Mucosa of rectum (tissue), 2 donors: ENCODE data around the gene ANXA3.

Experiments
- H3K27ac ChIP-seq, 2 donors: one replicate each; pipeline ENCODE4 v1.7.0; 2013; ENCODE audit warnings: inconsistent platforms in 2 of 2, low read depth in 2 of 2, low read length in 2 of 2
- H3K27me3 ChIP-seq, 2 donors: one replicate each; pipeline ENCODE4 v1.7.0; 2013; ENCODE audit warnings: low read length in 2 of 2; ENCODE audit not compliant: control insufficient read depth in 2 of 2, insufficient read depth in 2 of 2
- H3K36me3 ChIP-seq, 2 donors: one replicate each; pipeline ENCODE4 v1.7.0; 2013; ENCODE audit warnings: low read length in 2 of 2; ENCODE audit not compliant: control insufficient read depth in 2 of 2, insufficient read depth in 2 of 2
- H3K4me1 ChIP-seq, 2 donors: one replicate each; pipeline ENCODE4 v1.7.0; 2013; ENCODE audit warnings: low read length in 2 of 2, mild to moderate bottlenecking in 1 of 2; ENCODE audit not compliant: control insufficient read depth in 2 of 2, insufficient read depth in 2 of 2
- H3K4me3 ChIP-seq, 2 donors: one replicate each; pipeline ENCODE4 v1.7.0; 2013; ENCODE audit warnings: low read length in 2 of 2
- H3K9ac ChIP-seq, 2 donors: one replicate each; pipeline ENCODE4 v1.7.0; 2013; ENCODE audit warnings: low read length in 2 of 2, low read depth in 1 of 2, mild to moderate bottlenecking in 1 of 2
- H3K9me3 ChIP-seq, 2 donors: one replicate each; pipeline ENCODE4 v1.7.0; 2013; ENCODE audit warnings: low read length in 2 of 2; ENCODE audit not compliant: control insufficient read depth in 2 of 2
- donor health status: healthy.
- donor health status: Normal muscosa, but diverticular disease.

The ANXA3 gene

GRCh38 chr4:78519962-78520361, 31.6 kb upstream of the ANXA3 start:
- Histone ChIP-seq H3K9me3 (no peaks in the 10 kb centered on the region), H3K27me3 (no peaks in the 10 kb centered on the region), H3K27ac (no peak overlapping the region), H3K4me1 (no peaks in the 10 kb centered on the region), H3K4me3 (no peak overlapping the region), H3K9ac (no peak overlapping the region), H3K36me3 (no peaks in the 10 kb centered on the region)

- no peak overlapping the region for H3K27ac ChIP-seq
Observed at GRCh38 chr4:78520808-78521226, 30.8 kb upstream of the ANXA3 start.

GRCh38 chr4:78524009-78524408, 27.6 kb upstream of the ANXA3 start:
- Histone ChIP-seq H3K27me3 (no peaks in the 10 kb centered on the region), H3K27ac (no peak overlapping the region), H3K9me3 (no peaks in the 10 kb centered on the region), H3K9ac (no peak overlapping the region), H3K36me3 (no peaks in the 10 kb centered on the region), H3K4me3 (no peak overlapping the region), H3K4me1 (no peaks in the 10 kb centered on the region)

More at GRCh38 chr4:78520808-78521226, 30.8 kb upstream of the ANXA3 start:
- Histone ChIP-seq H3K9ac (no peak overlapping the region), H3K36me3 (no peaks in the 10 kb centered on the region), H3K27me3 (no peaks in the 10 kb centered on the region), H3K9me3 (no peaks in the 10 kb centered on the region), H3K4me3 (no peak overlapping the region), H3K4me1 (no peaks in the 10 kb centered on the region)

DNA sequence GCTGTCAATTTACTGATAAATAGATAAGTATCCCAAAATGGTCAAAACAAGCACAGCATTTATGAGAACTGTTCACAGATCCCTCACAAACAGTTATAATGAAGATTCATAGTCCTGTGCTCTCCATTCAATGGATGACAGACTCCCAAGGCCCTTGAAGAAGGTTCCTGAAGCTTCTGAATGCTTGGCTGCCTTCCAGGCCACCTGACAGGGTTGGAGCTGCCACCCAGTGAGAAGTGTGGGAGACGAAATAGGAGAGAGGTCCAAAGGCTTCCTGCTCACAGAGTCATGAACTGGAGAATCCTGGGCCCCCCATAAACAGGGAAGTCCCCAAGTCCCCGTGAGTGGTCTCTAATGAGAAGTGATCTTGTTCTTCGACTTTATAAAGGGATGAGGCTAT, 26.0 kb upstream of the ANXA3 start:
- Histone ChIP-seq H3K9ac (no peak overlapping the region), H3K4me3 (no peak overlapping the region), H3K27me3 (no peaks in the 10 kb centered on the region), H3K36me3 (no peaks in the 10 kb centered on the region), H3K9me3 (no peaks in the 10 kb centered on the region), H3K4me1 (no peaks in the 10 kb centered on the region), H3K27ac (no peak overlapping the region)

- Histone ChIP-seq H3K9me3 (no peaks in the 10 kb centered on the region), H3K36me3 (no peaks in the 10 kb centered on the region), H3K27me3 (no peaks in the 10 kb centered on the region)
Observed at GRCh38 chr4:78527103-78527502, 24.5 kb upstream of the ANXA3 start.

GRCh38 chr4:78527555-78527954, 24.0 kb upstream of the ANXA3 start:
- no peak overlapping the region for H3K27ac ChIP-seq
- no peaks in the 10 kb centered on the region for H3K9me3 ChIP-seq
- H3K36me3 ChIP-seq: no peaks in the 10 kb centered on the region
- H3K9ac ChIP-seq: no peak overlapping the region
- H3K4me1 ChIP-seq: no peaks in the 10 kb centered on the region
- H3K4me3 ChIP-seq: no peak overlapping the region
- no peaks in the 10 kb centered on the region for H3K27me3 ChIP-seq

More at GRCh38 chr4:78527103-78527502, 24.5 kb upstream of the ANXA3 start:
- Histone ChIP-seq H3K4me1 (no peaks in the 10 kb centered on the region), H3K27ac (no peak overlapping the region), H3K9ac (no peak overlapping the region), H3K4me3 (no peak overlapping the region)

DNA sequence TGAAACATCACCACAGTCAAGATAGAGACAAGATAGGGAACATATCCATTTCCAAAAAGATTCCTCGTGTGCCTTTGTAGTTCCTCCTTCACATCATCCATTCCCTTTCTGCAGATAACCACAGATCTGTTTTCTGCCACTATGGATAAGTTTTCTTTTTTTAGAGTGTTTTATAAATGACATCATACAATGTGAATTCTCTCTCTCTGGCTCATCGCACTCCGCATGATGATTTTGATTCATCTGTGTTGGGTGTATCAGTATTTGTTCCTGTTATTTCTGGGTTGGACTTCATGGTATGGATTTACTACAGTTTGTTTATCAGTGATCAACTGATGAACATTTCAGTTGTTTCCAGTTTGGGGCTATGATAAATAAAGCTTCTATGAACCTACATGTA, 23.2 kb upstream of the ANXA3 start:
- no peaks in the 10 kb centered on the region for H3K4me1 ChIP-seq
- no peaks in the 10 kb centered on the region for H3K9me3 ChIP-seq
- H3K27ac ChIP-seq: no peak overlapping the region
- no peaks in the 10 kb centered on the region for H3K27me3 ChIP-seq
- no peak overlapping the region for H3K4me3 ChIP-seq
- H3K36me3 ChIP-seq: no peaks in the 10 kb centered on the region
- H3K9ac ChIP-seq: no peak overlapping the region

DNA sequence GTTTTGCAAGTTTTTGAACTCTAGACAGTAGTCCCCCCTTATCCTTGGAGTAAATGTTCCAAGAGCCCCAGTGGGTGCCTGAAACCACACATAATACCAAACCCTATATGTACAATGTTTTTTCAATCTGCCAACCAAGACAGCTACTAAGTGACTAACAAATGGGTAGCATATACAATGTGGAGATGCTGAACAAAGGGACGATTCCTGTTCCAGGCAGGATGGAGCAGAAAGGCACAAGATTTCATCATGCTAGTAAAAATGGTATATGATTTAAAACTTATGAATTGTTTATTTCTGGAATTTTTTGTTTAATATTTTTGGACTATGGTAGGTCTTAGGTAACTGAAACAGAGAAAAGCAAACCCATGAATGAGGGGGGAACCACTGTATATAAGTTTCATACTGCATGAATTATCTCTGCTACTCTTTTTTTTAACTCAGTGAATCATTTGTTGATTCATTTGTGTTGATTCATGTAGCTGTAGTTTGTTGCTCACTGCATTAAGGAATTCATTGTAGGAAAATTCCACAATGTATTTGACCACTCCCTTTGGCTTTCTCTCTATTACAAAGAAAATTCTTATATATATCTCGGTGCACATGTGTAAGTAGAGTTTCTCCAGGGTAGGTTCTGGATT, 21.9 kb upstream of the ANXA3 start:
- no peak overlapping the region for H3K27ac ChIP-seq

DNA sequence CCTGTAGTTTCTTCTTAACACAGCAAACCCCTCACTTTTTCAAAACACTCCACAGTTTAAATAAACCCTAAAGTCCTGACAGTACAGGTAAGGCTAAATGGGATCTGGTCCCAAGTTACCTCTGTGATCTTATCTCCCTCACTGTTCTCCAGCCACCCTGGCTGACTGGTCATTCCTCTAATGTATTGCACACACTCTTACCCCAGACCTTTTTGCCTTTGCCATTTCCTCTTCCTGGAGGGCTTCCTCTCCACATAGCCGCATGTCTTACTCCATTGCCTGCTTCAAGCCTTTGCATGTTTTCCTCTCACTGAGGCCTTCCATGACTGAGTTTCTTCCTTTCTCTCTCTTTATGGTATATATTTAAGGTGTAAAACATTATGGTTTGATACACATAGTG, 19.5 kb upstream of the ANXA3 start:
- no peaks in the 10 kb centered on the region for H3K9me3 ChIP-seq

More for the DNA sequence above, 21.9 kb upstream of the ANXA3 start:
- Histone ChIP-seq H3K9ac (no peak overlapping the region), H3K4me3 (no peak overlapping the region), H3K4me1 (no peaks in the 10 kb centered on the region), H3K27me3 (no peaks in the 10 kb centered on the region), H3K36me3 (no peaks in the 10 kb centered on the region), H3K9me3 (no peaks in the 10 kb centered on the region)

GRCh38 chr4:78533854-78534253, 17.7 kb upstream of the ANXA3 start:
- Histone ChIP-seq H3K9ac (no peak overlapping the region), H3K9me3 (no peaks in the 10 kb centered on the region), H3K4me1 (no peaks in the 10 kb centered on the region), H3K27me3 (no peaks in the 10 kb centered on the region), H3K27ac (no peak overlapping the region), H3K36me3 (no peaks in the 10 kb centered on the region), H3K4me3 (no peak overlapping the region)

More for the DNA sequence above, 19.5 kb upstream of the ANXA3 start:
- Histone ChIP-seq H3K4me3 (no peak overlapping the region), H3K4me1 (no peaks in the 10 kb centered on the region), H3K36me3 (no peaks in the 10 kb centered on the region), H3K9ac (no peak overlapping the region), H3K27me3 (no peaks in the 10 kb centered on the region), H3K27ac (no peak overlapping the region)
